ENCODE measurements around the gene FLNA. TPM values are rescaled to one million over a fixed set of nuclear protein-coding genes. Genes with fewer than 3 reads are reported as not detected.

FLNA gene
- total RNA-seq, 1 donor, result 1,365 TPM

DNA sequence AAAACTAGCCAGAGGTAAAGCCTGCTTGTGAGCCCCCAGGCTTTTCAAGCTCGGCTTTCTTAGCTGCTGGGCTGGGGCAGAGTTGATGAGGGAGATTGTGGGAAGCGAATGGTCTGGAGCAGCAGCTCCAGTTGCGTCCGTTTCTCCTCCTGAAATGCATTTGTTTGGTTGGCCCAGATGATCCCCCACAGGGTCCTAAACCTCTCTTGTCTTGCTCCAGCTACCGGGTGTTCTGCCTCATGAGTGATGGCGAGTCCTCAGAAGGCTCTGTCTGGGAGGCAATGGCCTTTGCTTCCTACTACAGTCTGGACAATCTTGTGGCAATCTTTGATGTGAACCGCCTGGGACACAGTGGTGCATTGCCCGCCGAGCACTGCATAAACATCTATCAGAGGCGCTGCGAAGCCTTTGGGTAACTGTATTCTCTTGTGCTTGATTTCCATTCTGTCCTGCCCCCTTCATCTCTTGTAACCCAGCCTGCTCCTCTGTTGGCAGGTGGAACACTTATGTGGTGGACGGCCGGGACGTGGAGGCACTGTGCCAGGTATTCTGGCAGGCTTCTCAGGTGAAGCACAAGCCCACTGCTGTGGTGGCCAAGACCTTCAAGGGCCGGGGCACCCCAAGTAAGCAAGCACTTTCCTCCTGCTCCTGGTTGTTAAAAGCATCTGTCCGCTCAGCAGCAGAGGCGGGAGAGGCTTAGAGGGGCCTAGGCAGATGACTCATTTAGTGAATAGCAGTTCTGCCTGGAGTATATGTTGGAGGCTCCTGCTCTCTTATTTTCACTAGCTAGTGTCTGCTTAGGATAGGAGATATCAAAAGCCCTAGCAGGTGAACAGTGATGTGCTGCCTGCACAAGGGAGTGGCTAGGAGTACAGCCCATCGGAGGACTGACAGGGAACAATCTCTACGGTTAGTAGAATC, 63.6 kb downstream of the FLNA start:
- TF ChIP-seq, protein P1, sequence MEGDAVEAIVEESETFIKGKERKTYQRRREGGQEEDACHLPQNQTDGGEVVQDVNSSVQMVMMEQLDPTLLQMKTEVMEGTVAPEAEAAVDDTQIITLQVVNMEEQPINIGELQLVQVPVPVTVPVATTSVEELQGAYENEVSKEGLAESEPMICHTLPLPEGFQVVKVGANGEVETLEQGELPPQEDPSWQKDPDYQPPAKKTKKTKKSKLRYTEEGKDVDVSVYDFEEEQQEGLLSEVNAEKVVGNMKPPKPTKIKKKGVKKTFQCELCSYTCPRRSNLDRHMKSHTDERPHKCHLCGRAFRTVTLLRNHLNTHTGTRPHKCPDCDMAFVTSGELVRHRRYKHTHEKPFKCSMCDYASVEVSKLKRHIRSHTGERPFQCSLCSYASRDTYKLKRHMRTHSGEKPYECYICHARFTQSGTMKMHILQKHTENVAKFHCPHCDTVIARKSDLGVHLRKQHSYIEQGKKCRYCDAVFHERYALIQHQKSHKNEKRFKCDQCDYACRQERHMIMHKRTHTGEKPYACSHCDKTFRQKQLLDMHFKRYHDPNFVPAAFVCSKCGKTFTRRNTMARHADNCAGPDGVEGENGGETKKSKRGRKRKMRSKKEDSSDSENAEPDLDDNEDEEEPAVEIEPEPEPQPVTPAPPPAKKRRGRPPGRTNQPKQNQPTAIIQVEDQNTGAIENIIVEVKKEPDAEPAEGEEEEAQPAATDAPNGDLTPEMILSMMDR (IDR thresholded peaks at IDR 0.05; ENCODE audit: insufficient read depth, low read length), result no peak
- DNase-seq (ENCODE audit: low read depth), result no peak
- H3K4me3 ChIP-seq (ENCODE audit: low read depth, low read length), result no peak overlapping the region

DNA sequence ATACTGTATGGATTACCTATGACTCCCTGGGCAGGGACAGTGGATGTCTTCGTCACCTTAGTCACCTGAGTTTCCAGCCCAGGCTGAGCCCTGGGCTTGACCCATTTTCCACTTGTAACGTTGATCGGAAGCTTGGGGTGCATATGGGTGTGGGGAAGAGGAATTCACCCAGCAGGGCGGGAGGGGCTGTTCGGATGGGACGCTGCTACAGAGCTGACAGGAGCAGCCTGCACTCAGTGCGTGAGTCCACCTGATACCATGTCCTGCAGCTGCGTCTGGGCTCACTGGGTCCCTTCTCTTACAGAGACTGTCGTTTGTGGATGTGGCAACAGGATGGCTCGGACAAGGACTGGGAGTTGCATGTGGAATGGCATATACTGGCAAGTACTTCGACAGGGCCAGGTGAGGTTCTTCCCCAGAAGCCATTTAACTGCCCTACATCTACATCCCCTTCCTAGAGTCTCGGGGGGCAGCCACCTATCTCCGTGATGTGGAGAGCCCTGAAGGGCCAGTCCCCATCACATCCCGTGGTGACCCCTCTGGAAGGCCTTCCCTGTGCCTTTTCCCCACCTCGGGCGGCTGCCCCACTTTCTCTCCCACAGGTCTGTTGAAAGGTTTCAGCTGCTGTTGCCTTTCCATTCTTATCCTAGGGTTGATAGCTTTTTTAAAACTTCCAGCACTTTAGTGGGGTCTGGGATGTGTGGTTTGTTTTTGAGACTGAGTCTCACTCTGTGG, 65.2 kb downstream of the FLNA start:
- TF ChIP-seq, protein P1 (IDR thresholded peaks at IDR 0.05; ENCODE audit: insufficient read depth, low read length), result no peak
- no peak for DNase-seq (ENCODE audit: low read depth)
- no peak overlapping the region for H3K4me3 ChIP-seq (ENCODE audit: low read depth, low read length)

DNA sequence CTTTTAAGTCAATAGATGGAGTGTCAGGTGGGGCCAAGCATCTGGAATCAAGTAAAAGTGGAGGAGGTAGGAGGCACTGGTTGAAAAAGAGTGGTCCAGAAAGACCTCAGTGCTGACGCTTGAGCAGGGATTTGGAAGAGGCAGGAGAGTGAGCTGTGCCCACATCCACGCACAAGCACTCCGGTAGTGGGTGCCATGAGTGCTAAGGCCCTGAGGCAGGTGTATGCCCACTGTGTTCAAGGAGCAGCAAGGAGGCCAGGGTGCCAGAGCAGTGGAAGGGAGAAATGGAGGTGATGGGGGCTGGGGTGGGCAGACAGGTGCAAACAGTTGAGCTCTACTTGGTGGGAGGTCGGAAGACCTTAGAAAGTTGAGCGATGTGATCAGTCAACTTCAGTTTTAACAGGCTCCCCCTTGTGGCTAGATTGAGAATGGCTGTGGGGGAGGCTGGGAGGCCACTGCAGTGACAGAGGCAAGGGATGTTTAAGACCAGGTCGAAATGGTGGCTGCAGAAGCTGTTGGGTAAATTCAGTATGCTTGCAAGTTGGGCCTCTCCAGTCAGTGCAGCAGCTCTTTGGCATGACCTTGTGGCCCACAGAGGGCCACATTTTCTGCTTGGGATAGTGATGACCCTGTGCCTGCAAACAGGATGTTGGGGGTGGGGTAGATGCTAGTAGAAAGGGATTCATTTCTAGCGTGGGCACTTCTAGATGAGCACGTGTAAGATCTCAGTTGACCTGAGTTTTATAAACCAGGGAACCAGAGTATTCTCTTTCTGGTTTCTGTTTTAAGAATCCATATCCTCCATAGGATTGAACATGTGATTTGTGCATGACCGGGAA, 66.1 kb downstream of the FLNA start:
- TF ChIP-seq, protein P1 (IDR thresholded peaks at IDR 0.05; ENCODE audit: insufficient read depth, low read length), result peak; percentile 72

DNA sequence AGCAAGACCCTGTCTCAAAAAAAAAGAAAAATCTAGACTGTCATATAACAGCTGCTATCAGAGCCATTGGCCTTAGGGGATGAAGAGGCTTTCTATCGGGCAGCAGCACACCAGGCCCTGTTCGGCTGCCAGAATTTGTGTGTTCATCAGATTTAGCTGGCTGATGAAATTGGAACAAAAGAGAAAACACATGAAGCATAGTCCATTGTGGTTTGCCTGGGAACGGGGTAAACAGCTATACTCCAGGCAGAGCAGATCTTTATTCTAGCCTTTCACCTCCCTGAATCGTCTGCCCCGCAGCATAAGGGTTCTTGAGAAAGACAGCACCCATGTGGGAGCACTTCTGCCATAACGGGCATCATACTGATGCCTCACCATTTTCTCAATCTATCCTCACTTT, 67.2 kb downstream of the FLNA start:
- peak; percentile 39 for DNase-seq (ENCODE audit: low read depth)
- TF ChIP-seq, protein P1 (IDR thresholded peaks at IDR 0.05; ENCODE audit: insufficient read depth, low read length), result no peak
- no peak overlapping the region for H3K4me3 ChIP-seq (ENCODE audit: low read depth, low read length)

More for the DNA sequence above, 66.1 kb downstream of the FLNA start:
- DNase-seq (ENCODE audit: low read depth), result peak; percentile 46
- no peak overlapping the region for H3K4me3 ChIP-seq (ENCODE audit: low read depth, low read length)

DNA sequence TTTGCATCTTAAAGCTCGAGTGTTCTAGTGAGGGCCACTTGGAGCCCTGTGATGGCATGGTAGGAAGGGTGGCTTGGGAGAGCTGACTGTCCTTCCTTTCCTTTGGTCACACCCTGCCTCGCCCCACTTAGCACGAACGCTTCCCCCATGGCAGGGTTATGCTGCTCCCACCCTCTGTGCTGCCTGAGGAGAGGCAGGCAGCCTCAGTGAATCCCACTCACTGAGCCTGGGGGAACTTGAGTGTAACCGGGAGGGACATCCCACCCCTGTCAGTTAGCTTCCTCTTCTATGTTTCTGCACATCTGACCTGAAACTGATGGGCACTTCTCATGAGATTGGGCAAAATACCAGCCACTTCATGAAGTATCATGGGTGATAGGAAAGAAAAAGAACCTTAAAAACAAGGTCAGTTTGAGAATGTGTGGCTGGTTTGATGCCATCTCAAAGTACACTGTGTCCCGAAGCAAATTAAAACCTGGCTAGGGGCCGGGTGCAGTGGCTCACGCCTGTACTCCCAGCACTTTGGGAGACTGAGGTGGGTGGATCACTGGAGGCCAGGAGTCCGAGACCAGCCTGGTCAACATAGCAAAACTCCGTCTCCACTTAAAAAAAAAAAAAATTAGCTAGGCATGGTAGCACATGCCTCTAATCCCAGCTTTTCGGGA, 68.8 kb downstream of the FLNA start:
- TF ChIP-seq, protein P1 (IDR thresholded peaks at IDR 0.05; ENCODE audit: insufficient read depth, low read length), result no peak
- DNase-seq (ENCODE audit: low read depth), result no peak
- no peak overlapping the region for H3K4me3 ChIP-seq (ENCODE audit: low read depth, low read length)

DNA sequence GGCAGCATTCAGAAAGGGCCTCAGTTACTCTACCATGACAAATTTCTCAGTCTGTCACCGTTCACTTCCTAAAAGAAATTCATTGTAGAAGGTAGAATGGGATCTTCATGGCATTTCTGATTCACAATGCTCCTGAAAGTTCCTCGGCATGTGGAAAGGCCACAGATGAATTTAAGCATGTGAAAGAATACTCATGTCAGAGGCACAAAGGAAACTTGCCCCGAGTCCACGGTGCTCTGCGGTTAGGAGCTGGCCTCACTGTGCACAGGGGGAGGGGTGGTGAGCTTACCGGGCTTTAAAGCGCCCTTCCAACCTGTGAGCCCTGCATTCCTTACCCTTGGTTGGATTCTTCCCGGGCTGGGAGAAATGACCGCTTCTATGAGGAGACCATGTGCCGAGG, 69.6 kb downstream of the FLNA start:
- TF ChIP-seq, protein P1 (IDR thresholded peaks at IDR 0.05; ENCODE audit: insufficient read depth, low read length), result no peak
- H3K4me3 ChIP-seq (ENCODE audit: low read depth, low read length), result no peak overlapping the region
- no peak for DNase-seq (ENCODE audit: low read depth)

Data from fibroblast of the aortic adventitia (primary cell).